K562 (cell line): ENCODE data around the gene NPHP1. TPM values are rescaled to one million over a fixed set of nuclear protein-coding genes. Genes with fewer than 3 reads are reported as not detected.

ENCODE experiments used
- ATAC-seq: fragments of 200-7000 bp; cut with Tn5 transposase; 3 replicates; pipeline ENCODE4 v1.9.1; 2020; ENCODE audit warnings: moderate library complexity
- BruUV-seq: library from RNA; stranded (reverse); fragments of 400-500 nt; replicated peaks from 2 replicates; lab custom pipeline; 2021; lab: Mats Ljungman, UMichigan
- CTCF ChIA-PET: fragments of 300-600 bp; formaldehyde crosslinking; extraction: SDS; loops from one replicate; lab custom pipeline; 2021; ENCODE audit warnings: low intra/inter-chr PET ratio; lab: Yijun Ruan, JAX
- POLR2A ChIA-PET: fragments of 300-600, 350-650 bp; sonication (Branson Sonifier 250); formaldehyde crosslinking; extraction: SDS; loops from one replicate; lab custom pipeline; 2021; ENCODE audit warnings: antibody characterized with exemption, inconsistent platforms; lab: Yijun Ruan, JAX
- DNase-seq, 4 experiments: peaks; one replicate each; pipeline versions ENCODE4 v3.0.0 to v3.0.0-alpha.2; 2011 to 2018; ENCODE audit warnings: low spot score in 3 of 4, mixed read lengths in 3 of 4; ENCODE audit errors: extremely low read depth in 1 of 4
- FAIRE-seq: peaks from 2 replicates; lab custom pipeline; 2011; peaks lifted over from hg19 to GRCh38; lab: Jason Lieb, UNC
- H2AFZ ChIP-seq: 2 replicates; pipeline ENCODE4 v1.6.0; 2011; ENCODE audit warnings: low read depth, low read length, control low read depth, inconsistent platforms
- H3K27ac ChIP-seq: fragments of 200-600 bp; 3 replicates; pipeline ENCODE4 v1.8.0; 2011; ENCODE audit warnings: low read depth, mild to moderate bottlenecking, control low read depth, inconsistent platforms, low read length, moderate library complexity, mixed read lengths; ENCODE audit errors: extremely low read depth
- H3K27me3 ChIP-seq, 2 experiments: fragments of 300-600 bp in 1 of 2; 2 replicates in 1 of 2; 3 replicates in 1 of 2; pipeline versions ENCODE4 v1.6.0 to v1.8.0; 2011; ENCODE audit warnings: inconsistent platforms in 2 of 2, low read length in 2 of 2, mild to moderate bottlenecking in 1 of 2, mixed read lengths in 1 of 2, moderate library complexity in 1 of 2; ENCODE audit not compliant: control insufficient read depth in 2 of 2, insufficient read depth in 2 of 2
- H3K36me3 ChIP-seq: fragments of 300-600 bp; 3 replicates; pipeline ENCODE4 v1.8.0; 2011; ENCODE audit warnings: mild to moderate bottlenecking, low read length, inconsistent platforms; ENCODE audit not compliant: control insufficient read depth, insufficient read depth
- H3K4me1 ChIP-seq, 2 experiments: fragments of 200-600 bp in 1 of 2; replicated peaks in 1 of 2; 2 replicates in 1 of 2; 3 replicates in 1 of 2; pipeline versions ENCODE4 v1.5.1 to v1.8.0; 2011; ENCODE audit warnings: inconsistent platforms in 2 of 2, low read length in 2 of 2, mild to moderate bottlenecking in 1 of 2, mixed read lengths in 1 of 2, moderate library complexity in 1 of 2; ENCODE audit not compliant: control insufficient read depth in 2 of 2, insufficient read depth in 2 of 2
- H3K4me2 ChIP-seq: 2 replicates; pipeline ENCODE4 v1.6.1; 2011; ENCODE audit warnings: low read length, control low read depth, inconsistent platforms, mixed read lengths; ENCODE audit not compliant: insufficient read depth
- H3K4me3 ChIP-seq: fragments of 200-600 bp; sonication (generic), shearing (Covaris generic); 2 replicates; pipeline ENCODE4 v1.5.1; 2016; ENCODE audit warnings: control low read depth, inconsistent platforms
- H3K79me2 ChIP-seq: fragments of 200-600 bp; 3 replicates; pipeline ENCODE4 v1.8.0; 2011; ENCODE audit warnings: low read length, inconsistent platforms; ENCODE audit not compliant: control insufficient read depth, insufficient read depth
- H3K9ac ChIP-seq, 2 experiments: 2 replicates each; pipeline versions ENCODE4 v1.6.0 to v1.6.1; 2011; ENCODE audit warnings: low read depth in 2 of 2, low read length in 2 of 2, control low read depth in 1 of 2, inconsistent platforms in 1 of 2, mild to moderate bottlenecking in 1 of 2, mixed read lengths in 1 of 2; ENCODE audit not compliant: insufficient read depth in 1 of 2
- H3K9me1 ChIP-seq: one replicate; pipeline ENCODE4 v1.6.0; 2011; ENCODE audit warnings: inconsistent platforms, mild to moderate bottlenecking, low read length, moderate library complexity; ENCODE audit not compliant: control insufficient read depth, insufficient read depth
- H3K9me3 ChIP-seq: replicated peaks from 2 replicates; pipeline ENCODE4 v1.5.1; 2011; ENCODE audit warnings: low read depth, low read length, inconsistent platforms; ENCODE audit not compliant: control insufficient read depth, insufficient read depth
- H4K20me1 ChIP-seq: replicated peaks from 2 replicates; pipeline ENCODE4 v1.6.1; 2011; ENCODE audit warnings: low read length, inconsistent platforms, mixed read lengths; ENCODE audit not compliant: control insufficient read depth, insufficient read depth
- CLOCK ChIP-seq: fragments of 250-450 bp; sonication (Bioruptor Pico); IDR thresholded peaks from 2 replicates; pipeline ENCODE4 v1.4.0; 2020; ENCODE audit warnings: mild to moderate bottlenecking, moderate library complexity, borderline replicate concordance
- DIDO1 ChIP-seq: fragments of 450-650 bp; IDR thresholded peaks from 2 replicates; pipeline ENCODE4 v1.6.1; 2016; ENCODE audit warnings: low read depth, missing biosample characterization, missing genetic modification characterization
- ILF3 ChIP-seq: fragments of 450-650 bp; IDR thresholded peaks from 2 replicates; pipeline ENCODE4 v1.6.1; 2018; ENCODE audit warnings: antibody characterized with exemption, mild to moderate bottlenecking, moderate library complexity, borderline replicate concordance
- JUN ChIP-seq, 2 experiments: sonication (generic) in 1 of 2; formaldehyde crosslinking in 1 of 2; IDR thresholded peaks; 2 replicates each; pipeline versions ENCODE4 v1.6.1 to v1.8.0; 2012 to 2022; ENCODE audit warnings: borderline replicate concordance in 2 of 2, mild to moderate bottlenecking in 2 of 2, improper control_type of control experiment in 1 of 2, low read depth in 1 of 2, low read length in 1 of 2, missing genetic modification reagents in 1 of 2
- KAT2B ChIP-seq: IDR thresholded peaks from one replicate; pipeline ENCODE4 v1.6.1; 2012; ENCODE audit warnings: low read depth, mild to moderate bottlenecking, control low read depth, inconsistent platforms, low read length, moderate library complexity
- KDM5B ChIP-seq: fragments of 200-600 bp; sonication (generic); IDR thresholded peaks from 2 replicates; pipeline ENCODE4 v1.6.1; 2012; ENCODE audit warnings: low read depth, mild to moderate bottlenecking, moderate library complexity, low read length, control low read depth, inconsistent platforms; ENCODE audit not compliant: insufficient replicate concordance
- MBD2 ChIP-seq: sonication (generic); IDR thresholded peaks from 2 replicates; pipeline ENCODE4 v1.6.1; 2016; ENCODE audit warnings: low read depth, borderline replicate concordance
- PBX2 ChIP-seq, 2 experiments: IDR thresholded peaks in 1 of 2; conservative IDR thresholded peaks in 1 of 2; 2 replicates each; pipeline ENCODE4 v1.6.1; 2016; ENCODE audit warnings: low read depth in 2 of 2, mild to moderate bottlenecking in 1 of 2, missing compliant biosample characterization in 1 of 2, missing genetic modification characterization in 1 of 2, moderate library complexity in 1 of 2
- TCF7 ChIP-seq: sonication (generic); IDR thresholded peaks from 2 replicates; pipeline ENCODE4 v1.6.1; 2016; ENCODE audit warnings: antibody characterized with exemption, borderline replicate concordance
- ZNF140 ChIP-seq: fragments of 250-450 bp; sonication (Bioruptor Pico); IDR thresholded peaks from 2 replicates; pipeline ENCODE4 v1.8.0; 2021; ENCODE audit warnings: moderate library complexity, mild to moderate bottlenecking, inconsistent platforms
- ZNF175 ChIP-seq: fragments of 200-800 bp; sonication (Bioruptor generic); IDR thresholded peaks from 2 replicates; pipeline ENCODE4 v1.6.1; 2016; ENCODE audit warnings: low read depth, mild to moderate bottlenecking, missing genetic modification characterization, missing compliant biosample characterization
- ZNF830 ChIP-seq: fragments of 250-450 bp; sonication (Bioruptor Pico); IDR thresholded peaks from 2 replicates; pipeline ENCODE4 v1.5.0; 2021; ENCODE audit warnings: mild to moderate bottlenecking
- WGBS: fragments of 100-300 bp; shearing (Covaris generic); methylation state at CpG from one replicate; pipeline ENCODE4 v1.1.6; 2016; ENCODE audit warnings: low coverage, mixed read lengths; ENCODE audit not compliant: insufficient coverage; ENCODE audit errors: missing lambda C conversion rate; 5-methylcytosine and 5-hydroxymethylcytosine counted together
- in situ Hi-C: fragments of 300-500 bp; cut with MboI; formaldehyde crosslinking; loops from 4 replicates; pipeline ENCODE4 v1.15.0; 2018; ENCODE audit warnings: inconsistent platforms, mixed read lengths
- intact Hi-C: fragments of 100-400 bp; cut with micrococcal nuclease; formaldehyde crosslinking; loops from 2 replicates; pipeline ENCODE4 v1.14.2; 2022
- polyA plus RNA-seq, 8 experiments: library from polyadenylated mRNA; depleted of rRNA in 4 of 8; stranded (reverse) in 5 of 8; unstranded in 3 of 8; fragments of >200 nt; fragmentation: Nextera tagmentation in 2 of 8; fragmentation: Illumina TruSeq in 1 of 8; extraction: Ambion mirVana in 2 of 8; extraction: Trizol in 1 of 8; gene quantifications; 2 replicates each; pipeline versions ENCODE4 v1.2.1 to v1.2.3, GENCODE V29; 2011 to 2014; ENCODE audit warnings: inconsistent platforms in 1 of 8, missing spikeins in 1 of 8
- total RNA-seq, 7 experiments: library from RNA; depleted of rRNA in 6 of 7; stranded (reverse); fragments of >200 nt in 6 of 7; fragmentation: Illumina TruSeq in 2 of 7; extraction: Trizol in 2 of 7; gene quantifications; 2 replicates each; pipeline versions ENCODE4 v1.2.1 to v1.2.3, GENCODE V29; 2011 to 2021; ENCODE audit warnings: low replicate concordance in 1 of 7

Gene NPHP1
- total and polyA plus RNA-seq, 9 of the 15 experiments (the other 6 are each of a cell fraction or from before 2014, with no cell fraction given) = 0.11 to 0.32 (median 0.20) TPM; not detected in 5

GRCh38 chr2:110167326-110168000 is 37.4 kb downstream of the NPHP1 start:
- Histone ChIP-seq H4K20me1 (no peaks in the 10 kb centered on the region), H3K27ac (no peak overlapping the region), H3K9ac (no peak overlapping the region), H3K36me3 (no peaks in the 10 kb centered on the region), H3K4me1 (no peaks in the 10 kb centered on the region), H3K9me1 (no peaks in the 10 kb centered on the region), H3K9me3 (no peaks in the 10 kb centered on the region)
- in situ Hi-C loops = no loop called here
- ChIA-PET CTCF (no interaction called here), POLR2A (interaction anchor here (0.6 kb wide), 1 partner anchor 27 kb away, joined by 3 read pairs; no protein-coding TSS in a partner anchor)
- no TSS peak for BruUV-seq
- TF ChIP-seq JUN (IDR thresholded peaks at IDR 0.05; ENCODE audit: borderline replicate concordance, low read depth, low read length) = no peak
- TF ChIP-seq JUN (CRISPR knock-in tag; IDR thresholded peaks at IDR 0.05; ENCODE audit: borderline replicate concordance) = no peak
- TF ChIP-seq ZNF830 (CRISPR knock-in tag) = no peak
- TF ChIP-seq ZNF140 (CRISPR knock-in tag) = no peak
- TF ChIP-seq MBD2 = no peak
- no peak for TF ChIP-seq PBX2 (CRISPR knock-in tag; IDR thresholded peaks at IDR 0.05; ENCODE audit: low read depth)
- no peak for TF ChIP-seq PBX2 (tag; conservative IDR thresholded peaks at IDR 0.05; ENCODE audit: low read depth)
- no peak for TF ChIP-seq TCF7
- no peak for TF ChIP-seq ZNF175 (CRISPR knock-in tag)
- no peak for TF ChIP-seq KAT2B
- TF ChIP-seq DIDO1 (tag) = no peak
- TF ChIP-seq CLOCK (CRISPR knock-in tag) = no peak
- no peak for TF ChIP-seq KDM5B
- no peak for TF ChIP-seq ILF3
- TF ChIP-seq, all 486 proteins: peak for 0
- no peak overlapping the region for H3K4me3 ChIP-seq
- H2AFZ ChIP-seq = no peak overlapping the region
- 1% methylated on average over 5 of the region's 5 CpGs for WGBS
- no peak for ATAC-seq
- DNase-seq = no peak
- FAIRE-seq = no peak
- intact Hi-C loops = no loop called here
- no peaks in the 10 kb centered on the region; a peak in 2 of 5 replicates for H3K27me3 ChIP-seq
- H3K4me2 ChIP-seq = no peak overlapping the region
- no peaks in the 10 kb centered on the region for H3K79me2 ChIP-seq
